ENCODE measurements around the gene JPH3. TPM values are rescaled to one million over a fixed set of nuclear protein-coding genes. Genes with fewer than 3 reads are reported as not detected.

JPH3 gene
- total RNA-seq, 2 experiments from 2014 or later: not detected

GRCh38 chr16:87692756-87693155, 90.4 kb downstream of the JPH3 start:
- Histone ChIP-seq H3K9me3 (ENCODE audit: control insufficient read depth in 1 of 2, insufficient read depth in 1 of 2, low read length in 2 of 2) (no peaks in the 10 kb centered on the region), H3K27ac (ENCODE audit: low read depth in 1 of 2, low read length in 2 of 2) (no peak overlapping the region), H3K36me3 (ENCODE audit: insufficient read depth, low read length) (peaks cover 10% of the 10 kb centered on the region), H3K27me3 (ENCODE audit: control insufficient read depth in 1 of 2, insufficient read depth in 2 of 2, low read length in 2 of 2) (no peaks in the 10 kb centered on the region), H3K4me3 (ENCODE audit: low read length) (no peak overlapping the region), H3K4me1 (ENCODE audit: insufficient read depth, low read length) (no peaks in the 10 kb centered on the region)
- Mint-ChIP-seq H3K27ac (no peak overlapping the region), H3K9me3 (no peaks in the 10 kb centered on the region), H3K27me3 (no peaks in the 10 kb centered on the region), H3K4me1 (ENCODE audit: low read depth) (no peaks in the 10 kb centered on the region), H3K4me3 (no peak overlapping the region), H3K36me3 (ENCODE audit: low read depth) (peaks cover 4% of the 10 kb centered on the region)
- POLR2A ChIA-PET: no interaction called here
- TF ChIP-seq, protein P1, sequence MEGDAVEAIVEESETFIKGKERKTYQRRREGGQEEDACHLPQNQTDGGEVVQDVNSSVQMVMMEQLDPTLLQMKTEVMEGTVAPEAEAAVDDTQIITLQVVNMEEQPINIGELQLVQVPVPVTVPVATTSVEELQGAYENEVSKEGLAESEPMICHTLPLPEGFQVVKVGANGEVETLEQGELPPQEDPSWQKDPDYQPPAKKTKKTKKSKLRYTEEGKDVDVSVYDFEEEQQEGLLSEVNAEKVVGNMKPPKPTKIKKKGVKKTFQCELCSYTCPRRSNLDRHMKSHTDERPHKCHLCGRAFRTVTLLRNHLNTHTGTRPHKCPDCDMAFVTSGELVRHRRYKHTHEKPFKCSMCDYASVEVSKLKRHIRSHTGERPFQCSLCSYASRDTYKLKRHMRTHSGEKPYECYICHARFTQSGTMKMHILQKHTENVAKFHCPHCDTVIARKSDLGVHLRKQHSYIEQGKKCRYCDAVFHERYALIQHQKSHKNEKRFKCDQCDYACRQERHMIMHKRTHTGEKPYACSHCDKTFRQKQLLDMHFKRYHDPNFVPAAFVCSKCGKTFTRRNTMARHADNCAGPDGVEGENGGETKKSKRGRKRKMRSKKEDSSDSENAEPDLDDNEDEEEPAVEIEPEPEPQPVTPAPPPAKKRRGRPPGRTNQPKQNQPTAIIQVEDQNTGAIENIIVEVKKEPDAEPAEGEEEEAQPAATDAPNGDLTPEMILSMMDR (IDR thresholded peaks at IDR 0.05): no peak
- CTCF ChIA-PET: no interaction called here
- ATAC-seq (ENCODE audit: poor library complexity) (no peak), DNase-seq (no peak)
- intact Hi-C loops (cut with DNase I, micrococcal nuclease): no loop called here

DNA sequence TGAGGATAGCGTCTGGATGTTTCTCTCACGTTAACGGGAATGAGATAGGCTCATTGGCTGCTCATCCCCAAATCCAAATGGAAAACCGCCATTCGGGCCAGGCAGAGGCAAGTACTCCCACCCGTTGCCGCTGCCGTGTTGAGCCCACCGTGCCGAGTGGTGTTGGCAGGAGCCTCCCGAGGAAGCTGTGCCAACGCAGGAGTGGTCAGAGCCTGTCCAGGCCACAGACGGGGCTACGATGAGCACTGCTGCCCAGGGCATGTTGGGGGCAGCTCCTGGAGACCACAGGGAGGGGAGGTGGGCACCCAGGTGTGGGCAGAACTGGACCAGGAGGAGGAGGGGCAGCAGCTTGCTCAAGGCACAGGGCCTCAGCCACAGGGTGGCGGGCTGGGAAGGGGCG, 91.5 kb downstream of the JPH3 start:
- Mint-ChIP-seq H3K4me3 (no peak overlapping the region), H3K4me1 (ENCODE audit: low read depth) (peaks cover 8% of the 10 kb centered on the region)
- CTCF ChIA-PET: no interaction called here

DNA sequence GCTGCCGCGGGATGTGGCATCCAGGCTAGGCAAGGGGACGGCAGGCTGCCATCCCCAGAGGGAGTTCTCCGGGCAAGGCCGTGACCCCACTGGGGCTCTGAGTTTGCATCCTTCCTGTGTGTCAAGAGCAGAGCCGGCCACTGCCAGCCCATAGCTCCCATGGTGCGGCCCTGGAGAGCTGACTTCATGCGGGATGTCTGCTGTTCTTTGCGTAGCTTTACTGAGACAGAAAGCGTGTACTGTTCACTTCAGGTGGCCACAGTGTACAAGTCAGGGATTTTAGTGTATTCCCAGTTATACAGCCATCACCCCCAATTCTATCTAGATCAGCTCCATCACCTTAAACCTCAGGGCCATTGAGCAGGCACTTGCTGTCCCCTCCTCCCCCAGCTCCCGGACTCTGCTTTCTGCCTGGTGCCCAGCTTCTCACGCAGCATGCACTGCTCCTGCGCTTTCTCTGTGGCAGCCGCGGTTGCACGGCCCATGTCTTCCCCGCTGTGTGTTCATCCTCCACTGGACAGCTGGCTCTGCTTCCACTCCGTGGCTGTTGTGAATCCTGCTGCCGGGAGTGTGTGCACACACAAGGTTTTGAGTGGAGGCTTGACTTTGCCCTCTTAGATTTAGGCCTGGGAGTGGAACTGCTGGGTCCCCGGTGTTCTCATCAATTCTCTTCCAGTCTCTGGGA, 92.3 kb downstream of the JPH3 start:
- DNase-seq: no peak
- Histone ChIP-seq H3K4me1 (ENCODE audit: insufficient read depth, low read length) (peaks cover 11% of the 10 kb centered on the region), H3K27ac (ENCODE audit: low read depth in 1 of 2, low read length in 2 of 2) (no peak overlapping the region), H3K9me3 (ENCODE audit: control insufficient read depth in 1 of 2, insufficient read depth in 1 of 2, low read length in 2 of 2) (no peaks in the 10 kb centered on the region), H3K36me3 (ENCODE audit: insufficient read depth, low read length) (peaks cover 10% of the 10 kb centered on the region), H3K4me3 (ENCODE audit: low read length) (no peak overlapping the region), H3K27me3 (ENCODE audit: control insufficient read depth in 1 of 2, insufficient read depth in 2 of 2, low read length in 2 of 2) (no peaks in the 10 kb centered on the region)
- TF ChIP-seq, protein P1 (IDR thresholded peaks at IDR 0.05): no peak
- Mint-ChIP-seq H3K4me3 (no peak overlapping the region), H3K27ac (no peak overlapping the region), H3K36me3 (ENCODE audit: low read depth) (peaks cover 4% of the 10 kb centered on the region), H3K9me3 (no peaks in the 10 kb centered on the region), H3K4me1 (ENCODE audit: low read depth) (peaks cover 14% of the 10 kb centered on the region), H3K27me3 (no peaks in the 10 kb centered on the region)
- ChIA-PET CTCF (no interaction called here), POLR2A (no interaction called here)
- intact Hi-C loops (cut with DNase I, micrococcal nuclease): no loop called here
- no peak for ATAC-seq (ENCODE audit: poor library complexity)

More for the DNA sequence above, 91.5 kb downstream of the JPH3 start:
- Mint-ChIP-seq H3K27me3 (no peaks in the 10 kb centered on the region), H3K36me3 (ENCODE audit: low read depth) (peaks cover 4% of the 10 kb centered on the region), H3K27ac (no peak overlapping the region), H3K9me3 (no peaks in the 10 kb centered on the region)
- TF ChIP-seq, protein P1 (IDR thresholded peaks at IDR 0.05): no peak
- DNase-seq: no peak
- H3K27me3 ChIP-seq (ENCODE audit: control insufficient read depth in 1 of 2, insufficient read depth in 2 of 2, low read length in 2 of 2): no peaks in the 10 kb centered on the region
- intact Hi-C loops (cut with DNase I, micrococcal nuclease): no loop called here
- POLR2A ChIA-PET: no interaction called here
- peaks cover 6% of the 10 kb centered on the region for H3K4me1 ChIP-seq (ENCODE audit: insufficient read depth, low read length)
- no peak for ATAC-seq (ENCODE audit: poor library complexity)
- H3K36me3 ChIP-seq (ENCODE audit: insufficient read depth, low read length): peaks cover 10% of the 10 kb centered on the region
- H3K27ac ChIP-seq (ENCODE audit: low read depth in 1 of 2, low read length in 2 of 2): no peak overlapping the region
- H3K9me3 ChIP-seq (ENCODE audit: control insufficient read depth in 1 of 2, insufficient read depth in 1 of 2, low read length in 2 of 2): no peaks in the 10 kb centered on the region
- H3K4me3 ChIP-seq (ENCODE audit: low read length): no peak overlapping the region

Data from CD4-positive, alpha-beta T cell (primary cell).